Thoracic aorta (tissue), 2 donors: ENCODE data around the gene RUFY3. TPM values are rescaled to one million over a fixed set of nuclear protein-coding genes. Genes with fewer than 3 reads are reported as not detected.
A peak's percentile ranks its signal among the peaks of the same experiment; 100 is the strongest.
"Not testable (repeated sequence)": the region's sequence is repeated elsewhere in the genome, so short reads cannot be mapped to it uniquely, and the experiment has no call there.

Experiments
- ATAC-seq: fragments of 150-250 bp; one replicate; pipeline ENCODE4 v1.8.0; 2017; ENCODE audit warnings: low read depth; ENCODE audit not compliant: insufficient number of reproducible peaks, low FRiP score
- DNase-seq: peaks from one replicate; pipeline ENCODE4 v3.0.0-alpha.2; 2020; ENCODE audit warnings: low spot score
- H3K27ac ChIP-seq, 2 donors: fragments of 200-600 bp; sonication (generic); 1 replicate in 1 of 2; 2 replicates in 1 of 2; pipeline ENCODE4 v1.5.1; 2016; ENCODE audit warnings: mild to moderate bottlenecking in 2 of 2, moderate library complexity in 2 of 2
- H3K27me3 ChIP-seq: fragments of 200-600 bp; sonication (generic); replicated peaks from 2 replicates; pipeline ENCODE4 v1.6.0; 2016; ENCODE audit warnings: mild to moderate bottlenecking; ENCODE audit not compliant: insufficient read depth
- H3K36me3 ChIP-seq: fragments of 200-600 bp; sonication (generic); one replicate; pipeline ENCODE4 v1.5.1; 2016
- H3K4me1 ChIP-seq, 2 donors: fragments of 200-600 bp; sonication (generic); 1 replicate in 1 of 2; 2 replicates in 1 of 2; pipeline versions ENCODE4 v1.5.1 to v1.6.0; 2016; ENCODE audit warnings: low read depth in 2 of 2, mild to moderate bottlenecking in 1 of 2; ENCODE audit not compliant: control insufficient read depth in 1 of 2
- H3K4me3 ChIP-seq: fragments of 200-600 bp; sonication (generic); 2 replicates; pipeline ENCODE4 v1.5.1; 2016; ENCODE audit warnings: mild to moderate bottlenecking
- H3K9me3 ChIP-seq: fragments of 200-600 bp; sonication (generic); 2 replicates; pipeline ENCODE4 v1.5.1; 2016
- CTCF ChIP-seq: fragments of 200-600 bp; sonication (generic); IDR thresholded peaks from one replicate; pipeline ENCODE4 v1.5.1; 2019; ENCODE audit warnings: antibody characterized with exemption
- total RNA-seq, 2 donors: library from RNA; depleted of rRNA; stranded (reverse); fragments of >200 nt; gene quantifications; one replicate each; pipeline versions ENCODE4 v1.1.0 to v1.2.3, GENCODE V29; 2016

The RUFY3 gene
- total RNA-seq, 2 donors from 2014 or later = 72.7 to 100.0 TPM

- peak; percentile 17 for ATAC-seq
- H3K4me1 ChIP-seq = peaks cover 11 to 13% of the 10 kb centered on the region in 2 donors
- H3K27me3 ChIP-seq = no peaks in the 10 kb centered on the region
- H3K27ac ChIP-seq = peak overlapping the region; percentile 59 to 67
- TF ChIP-seq CTCF = no peak
- peak overlapping the region; percentile 75 for H3K4me3 ChIP-seq
- H3K36me3 ChIP-seq = no peaks in the 10 kb centered on the region
- DNase-seq = no peak
- H3K9me3 ChIP-seq = no peaks in the 10 kb centered on the region
Measured at GRCh38 chr4:70722199-70722791, 531 bp downstream of the RUFY3 start.

- Histone ChIP-seq H3K36me3 (no peaks in the 10 kb centered on the region), H3K27me3 (no peaks in the 10 kb centered on the region), H3K4me3 (peak overlapping the region; percentile 5), H3K27ac (no peak overlapping the region), H3K4me1 (peaks cover 13 to 22% of the 10 kb centered on the region in 2 donors), H3K9me3 (no peaks in the 10 kb centered on the region)
- ATAC-seq (no peak), DNase-seq (no peak)
- no peak for TF ChIP-seq CTCF
Measured at GRCh38 chr4:70724463-70724862, 2.7 kb downstream of the RUFY3 start.

- Histone ChIP-seq H3K4me3 (no peak overlapping the region), H3K27ac (no peak overlapping the region), H3K9me3 (no peaks in the 10 kb centered on the region), H3K27me3 (no peaks in the 10 kb centered on the region), H3K4me1 (peaks cover 13 to 22% of the 10 kb centered on the region in 2 donors), H3K36me3 (no peaks in the 10 kb centered on the region)
- DNase-seq (no peak), ATAC-seq (no peak)
- no peak for TF ChIP-seq CTCF
Measured at GRCh38 chr4:70725633-70726032, 3.9 kb downstream of the RUFY3 start.

- not testable (repeated sequence) for ATAC-seq
Measured at GRCh38 chr4:70726515-70726914, 4.8 kb downstream of the RUFY3 start.

GRCh38 chr4:70728091-70728490, 6.3 kb downstream of the RUFY3 start:
- Histone ChIP-seq H3K4me1 (peaks cover 10 to 22% of the 10 kb centered on the region in 2 donors), H3K27ac (no peak overlapping the region), H3K9me3 (no peaks in the 10 kb centered on the region), H3K36me3 (no peaks in the 10 kb centered on the region), H3K4me3 (no peak overlapping the region), H3K27me3 (no peaks in the 10 kb centered on the region)
- DNase-seq = no peak
- ATAC-seq = no peak
- no peak for TF ChIP-seq CTCF

More at GRCh38 chr4:70726515-70726914, 4.8 kb downstream of the RUFY3 start:
- DNase-seq, H3K9me3 ChIP-seq, H3K36me3 ChIP-seq, H3K4me3 ChIP-seq, H3K27me3 ChIP-seq, H3K27ac ChIP-seq: not testable (repeated sequence)
- peaks cover 13 to 22% of the 10 kb centered on the region in 2 donors for H3K4me1 ChIP-seq

- H3K4me1 ChIP-seq = peaks cover 11 to 40% of the 10 kb centered on the region in 2 donors
- H3K27ac ChIP-seq, H3K9me3 ChIP-seq, H3K27me3 ChIP-seq, ATAC-seq, H3K4me3 ChIP-seq, DNase-seq, H3K36me3 ChIP-seq: not testable (repeated sequence)
Measured at GRCh38 chr4:70732878-70733277, 11.1 kb downstream of the RUFY3 start.
